ENCODE measurements around the gene WRNIP1.

Gene WRNIP1

GRCh38 chr6:2830183-2830582 lies 65.0 kb downstream of the WRNIP1 start:
- Histone ChIP-seq H3K9me3 (ENCODE audit: control insufficient read depth in 1 of 2, low read length in 2 of 2) (no peaks in the 10 kb centered on the region), H3K4me1 (ENCODE audit: control insufficient read depth in 1 of 2, insufficient read depth in 2 of 2, low read length in 2 of 2) (peaks cover 0 to 26% of the 10 kb centered on the region in 2 donors), H3K4me3 (ENCODE audit: low read depth in 1 of 2, low read length in 2 of 2) (no peak overlapping the region), H3K36me3 (ENCODE audit: control insufficient read depth in 1 of 2, insufficient read depth in 2 of 2, low read length in 2 of 2) (peaks cover 23 to 30% of the 10 kb centered on the region in 2 donors), H3K27me3 (ENCODE audit: control insufficient read depth in 1 of 2, insufficient read depth in 2 of 2, low read length in 2 of 2) (no peaks in the 10 kb centered on the region), H3K9ac (ENCODE audit: low read depth in 1 of 2, low read length in 2 of 2) (no peak overlapping the region), H3K27ac (ENCODE audit: low read depth, low read length) (no peak overlapping the region)

- H3K27me3 ChIP-seq (ENCODE audit: control insufficient read depth in 1 of 2, insufficient read depth in 2 of 2, low read length in 2 of 2): no peaks in the 10 kb centered on the region
- peaks cover 6 to 34% of the 10 kb centered on the region in 2 donors for H3K4me1 ChIP-seq (ENCODE audit: control insufficient read depth in 1 of 2, insufficient read depth in 2 of 2, low read length in 2 of 2)
- no peak overlapping the region for H3K27ac ChIP-seq (ENCODE audit: low read depth, low read length)
- no peak overlapping the region for H3K4me3 ChIP-seq (ENCODE audit: low read depth in 1 of 2, low read length in 2 of 2)
- peaks cover 32 to 41% of the 10 kb centered on the region in 2 donors for H3K36me3 ChIP-seq (ENCODE audit: control insufficient read depth in 1 of 2, insufficient read depth in 2 of 2, low read length in 2 of 2)
- H3K9ac ChIP-seq (ENCODE audit: low read depth in 1 of 2, low read length in 2 of 2): no peak overlapping the region
- H3K9me3 ChIP-seq (ENCODE audit: control insufficient read depth in 1 of 2, low read length in 2 of 2): no peaks in the 10 kb centered on the region
These were observed 66.2 kb downstream of the WRNIP1 start for GRCh38 chr6:2831392-2831791.

- Histone ChIP-seq H3K27ac (ENCODE audit: low read depth, low read length) (no peak overlapping the region), H3K4me1 (ENCODE audit: control insufficient read depth in 1 of 2, insufficient read depth in 2 of 2, low read length in 2 of 2) (peaks cover 6 to 51% of the 10 kb centered on the region in 2 donors), H3K9me3 (ENCODE audit: control insufficient read depth in 1 of 2, low read length in 2 of 2) (no peaks in the 10 kb centered on the region), H3K9ac (ENCODE audit: low read depth in 1 of 2, low read length in 2 of 2) (no peak overlapping the region), H3K36me3 (ENCODE audit: control insufficient read depth in 1 of 2, insufficient read depth in 2 of 2, low read length in 2 of 2) (peaks cover 41 to 59% of the 10 kb centered on the region in 2 donors), H3K27me3 (ENCODE audit: control insufficient read depth in 1 of 2, insufficient read depth in 2 of 2, low read length in 2 of 2) (no peaks in the 10 kb centered on the region), H3K4me3 (ENCODE audit: low read depth in 1 of 2, low read length in 2 of 2) (no peak overlapping the region)
These were observed 69.1 kb downstream of the WRNIP1 start for GRCh38 chr6:2834262-2834661.
